HepG2 (cell line): Measurements from ENCODE around the gene IQUB. TPM values are rescaled to one million over a fixed set of nuclear protein-coding genes. Genes with fewer than 3 reads are reported as not detected.

Experiments used
- ATAC-seq: fragments of 200-7000 bp; cut with Tn5 transposase; 3 replicates; pipeline ENCODE4 v1.9.1; 2020; ENCODE audit warnings: mild to moderate bottlenecking, moderate library complexity
- BruUV-seq: library from RNA; stranded (reverse); fragments of 400-500 nt; replicated peaks from 2 replicates; lab custom pipeline; 2021; lab: Mats Ljungman, UMichigan
- CTCF ChIA-PET: fragments of 300-600 bp; formaldehyde crosslinking; extraction: SDS; loops from one replicate; lab custom pipeline; 2021; ENCODE audit warnings: low total read pairs, inconsistent platforms, low intra/inter-chr PET ratio; lab: Yijun Ruan, JAX
- POLR2A ChIA-PET: fragments of 350-600 bp; sonication (Branson Sonifier 250); formaldehyde crosslinking; loops from one replicate; lab custom pipeline; 2020; ENCODE audit warnings: antibody characterized with exemption, inconsistent platforms; lab: Yijun Ruan, JAX
- DNase-seq: peaks from one replicate; pipeline ENCODE4 v3.0.0-alpha.2; 2015; ENCODE audit warnings: low spot score
- FAIRE-seq: peaks from 3 replicates; lab custom pipeline; 2011; peaks lifted over from hg19 to GRCh38; lab: Jason Lieb, UNC
- H2AFZ ChIP-seq: one replicate; pipeline ENCODE4 v1.6.1; 2011; ENCODE audit warnings: low read length, inconsistent platforms
- H3K27ac ChIP-seq: fragments of 300-600 bp; 3 replicates; pipeline ENCODE4 v1.8.0; 2011; ENCODE audit warnings: mixed run types, mild to moderate bottlenecking, mixed read lengths, low read length, inconsistent platforms; ENCODE audit not compliant: insufficient read depth; ENCODE audit errors: extremely low read length
- H3K27me3 ChIP-seq, 2 experiments: fragments of 200-600 bp in 1 of 2; 2 replicates in 1 of 2; 3 replicates in 1 of 2; pipeline versions ENCODE4 v1.6.0 to v1.8.0; 2011; ENCODE audit warnings: low read length in 2 of 2, mild to moderate bottlenecking in 2 of 2, moderate library complexity in 2 of 2, inconsistent platforms in 1 of 2; ENCODE audit not compliant: insufficient read depth in 2 of 2, control insufficient read depth in 1 of 2
- H3K36me3 ChIP-seq, 2 experiments: fragments of 200-600 bp in 1 of 2; replicated peaks in 1 of 2; 2 replicates in 1 of 2; 3 replicates in 1 of 2; pipeline versions ENCODE4 v1.5.1 to v1.8.0; 2011; ENCODE audit warnings: low read length in 2 of 2, inconsistent platforms in 1 of 2; ENCODE audit not compliant: insufficient read depth in 2 of 2, control insufficient read depth in 1 of 2
- H3K4me1 ChIP-seq: 2 replicates; pipeline ENCODE4 v1.5.1; 2012; ENCODE audit warnings: low read length, inconsistent platforms; ENCODE audit not compliant: insufficient read depth
- H3K4me2 ChIP-seq: 2 replicates; pipeline ENCODE4 v1.6.0; 2011; ENCODE audit warnings: low read depth, low read length, inconsistent platforms
- H3K4me3 ChIP-seq, 3 experiments: fragments of 200-600 bp in 1 of 3; sonication (generic), shearing (Covaris generic) in 1 of 3; replicated peaks in 1 of 3; 2 replicates each; pipeline ENCODE4 v1.5.1; 2011 to 2016; ENCODE audit warnings: low read length in 3 of 3, inconsistent platforms in 2 of 3, low read depth in 2 of 3, mild to moderate bottlenecking in 2 of 3, control low read depth in 1 of 3, mixed read lengths in 1 of 3; ENCODE audit not compliant: insufficient read depth in 1 of 3
- H3K79me2 ChIP-seq: one replicate; pipeline ENCODE4 v1.6.1; 2011; ENCODE audit warnings: low read length, inconsistent platforms; ENCODE audit not compliant: insufficient read depth
- H3K9ac ChIP-seq: 2 replicates; pipeline ENCODE4 v1.6.0; 2011; ENCODE audit warnings: mild to moderate bottlenecking, low read depth, low read length, inconsistent platforms; ENCODE audit not compliant: insufficient read depth
- H3K9me3 ChIP-seq: 2 replicates; pipeline ENCODE4 v1.5.1; 2012; ENCODE audit warnings: mild to moderate bottlenecking, low read length
- H4K20me1 ChIP-seq: 2 replicates; pipeline ENCODE4 v1.6.0; 2011; ENCODE audit warnings: inconsistent platforms, mild to moderate bottlenecking, low read length, moderate library complexity; ENCODE audit not compliant: insufficient read depth
- CBX2 ChIP-seq, 2 experiments: fragments of 200-600 bp in 1 of 2; sonication (generic); formaldehyde crosslinking in 1 of 2; IDR thresholded peaks; 2 replicates each; pipeline versions ENCODE4 v1.7.0 to v1.8.1; 2018 to 2022; ENCODE audit warnings: low read depth in 2 of 2, low read length in 1 of 2, mild to moderate bottlenecking in 1 of 2, missing genetic modification reagents in 1 of 2
- CHD2 ChIP-seq: IDR thresholded peaks from 2 replicates; pipeline ENCODE4 v1.6.1; 2011; ENCODE audit warnings: low read depth, low read length, improper control_type of control experiment
- KDM4B ChIP-seq: sonication (generic); formaldehyde crosslinking; IDR thresholded peaks from 2 replicates; pipeline ENCODE4 v1.4.0; 2020; ENCODE audit warnings: missing genetic modification reagents
- MAF1 ChIP-seq: sonication (generic); formaldehyde crosslinking; IDR thresholded peaks from 2 replicates; pipeline ENCODE4 v1.5.0; 2020; ENCODE audit warnings: missing genetic modification reagents, borderline replicate concordance
- MED1 ChIP-seq: sonication (generic); formaldehyde crosslinking; IDR thresholded peaks from 2 replicates; pipeline ENCODE4 v1.4.0; 2020; ENCODE audit warnings: missing genetic modification reagents
- NBN ChIP-seq: fragments of 450-650 bp; conservative IDR thresholded peaks from 2 replicates; pipeline ENCODE4 v1.6.1; 2017
- PRDM15 ChIP-seq: sonication (generic); formaldehyde crosslinking; IDR thresholded peaks from 2 replicates; pipeline ENCODE4 v1.4.0; 2020; ENCODE audit warnings: missing genetic modification reagents
- SP4 ChIP-seq: sonication (generic); formaldehyde crosslinking; IDR thresholded peaks from 2 replicates; pipeline ENCODE4 v1.8.1; 2023; ENCODE audit warnings: mild to moderate bottlenecking, missing genetic modification reagents
- SPEN ChIP-seq: sonication (generic); formaldehyde crosslinking; IDR thresholded peaks from 2 replicates; pipeline ENCODE4 v1.5.1; 2020; ENCODE audit warnings: low read depth, mild to moderate bottlenecking, missing genetic modification reagents
- THYN1 ChIP-seq: sonication (generic); formaldehyde crosslinking; IDR thresholded peaks from 2 replicates; pipeline ENCODE4 v1.8.1; 2023; ENCODE audit warnings: low read depth, mild to moderate bottlenecking, moderate library complexity, missing genetic modification reagents, borderline replicate concordance
- ZNF224 ChIP-seq: sonication (generic); formaldehyde crosslinking; IDR thresholded peaks from 2 replicates; pipeline ENCODE4 v1.5.0; 2020; ENCODE audit warnings: mild to moderate bottlenecking, missing genetic modification reagents
- ZNF235 ChIP-seq: sonication (generic); formaldehyde crosslinking; IDR thresholded peaks from 2 replicates; pipeline ENCODE4 v1.8.1; 2023; ENCODE audit warnings: mild to moderate bottlenecking, missing genetic modification reagents, borderline replicate concordance
- ZNF382 ChIP-seq: sonication (generic); formaldehyde crosslinking; IDR thresholded peaks from 2 replicates; pipeline ENCODE4 v1.5.0; 2020; ENCODE audit warnings: missing genetic modification reagents, mild to moderate bottlenecking, borderline replicate concordance
- ZNF768 ChIP-seq: sonication (generic); formaldehyde crosslinking; IDR thresholded peaks from 2 replicates; pipeline ENCODE4 v1.4.0; 2020; ENCODE audit warnings: missing genetic modification reagents
- WGBS: methylation state at CpG from one replicate; pipeline ENCODE4 v1.1.6; 2017; ENCODE audit warnings: low lambda C conversion rate; 5-methylcytosine and 5-hydroxymethylcytosine counted together
- in situ Hi-C: cut with HindIII; loops from 2 replicates; pipeline ENCODE4 v1.10.0; 2017; ENCODE audit warnings: low pct_unique_long_range_greater_than_20kb; ENCODE audit not compliant: extremely low pct_ligation_motif_present
- intact Hi-C: fragments of 100-400 bp; cut with micrococcal nuclease; formaldehyde crosslinking; loops from one replicate; pipeline ENCODE4 v1.10.0; 2022; ENCODE audit not compliant: unreplicated experiment
- polyA plus RNA-seq, 8 experiments: library from polyadenylated mRNA; depleted of rRNA in 3 of 8; stranded (reverse) in 7 of 8; unstranded in 1 of 8; fragments of >200 nt; fragmentation: Illumina TruSeq in 4 of 8; extraction: Trizol in 4 of 8; gene quantifications; 2 replicates each; pipeline versions ENCODE4 v1.2.1 to v1.2.3, GENCODE V29; 2011 to 2016; ENCODE audit warnings: low read depth in 4 of 8, missing spikeins in 1 of 8, mixed read lengths in 1 of 8; ENCODE audit not compliant: insufficient read depth in 1 of 8
- total RNA-seq, 5 experiments: library from RNA; depleted of rRNA; stranded (reverse); fragments of >200 nt; fragmentation: Illumina TruSeq; extraction: Trizol; gene quantifications; 2 replicates each; pipeline ENCODE4 v1.2.3, GENCODE V29; 2016; ENCODE audit warnings: low read depth in 1 of 5

IQUB gene
- total and polyA plus RNA-seq, 2 of the 13 experiments (the other 11 are each of a cell fraction or from before 2014, with no cell fraction given): 0.07 TPM; not detected in 1

DNA sequence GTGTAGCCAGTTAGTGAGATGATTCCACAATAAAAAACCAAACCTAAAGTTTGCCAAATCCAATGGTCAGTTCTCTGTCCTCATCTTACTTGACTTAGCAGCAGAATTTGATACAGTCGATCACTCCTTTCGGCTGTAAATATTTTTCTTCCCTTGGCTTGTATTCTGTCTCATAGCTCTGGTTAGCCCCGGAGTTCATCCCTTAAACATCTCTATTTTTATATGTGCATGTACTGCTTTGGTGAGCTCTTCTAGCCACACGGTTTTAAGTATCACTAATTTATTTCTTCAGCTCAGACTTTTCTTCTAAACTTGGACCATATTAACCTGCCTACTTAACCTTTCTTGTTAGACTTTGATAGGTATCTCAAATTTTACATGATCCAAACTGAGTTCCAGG, 49.4 kb upstream of the IQUB start:
- ChIA-PET CTCF (no interaction called here), POLR2A (no interaction called here)
- no peak for FAIRE-seq
- no peaks in the 10 kb centered on the region for H3K4me1 ChIP-seq
- TF ChIP-seq THYN1 (CRISPR knock-in tag) (no peak), CHD2 (no peak), SP4 (CRISPR knock-in tag) (no peak), MAF1 (no peak), KDM4B (CRISPR knock-in tag) (no peak), ZNF382 (CRISPR knock-in tag) (no peak), ZNF235 (CRISPR knock-in tag) (no peak), PRDM15 (CRISPR knock-in tag) (no peak), CBX2 (IDR thresholded peaks at IDR 0.05; ENCODE audit: low read depth, low read length) (no peak), CBX2 (CRISPR knock-in tag; IDR thresholded peaks at IDR 0.05; ENCODE audit: low read depth) (no peak), MED1 (CRISPR knock-in tag) (no peak), NBN (no peak), ZNF224 (CRISPR knock-in tag) (no peak), SPEN (CRISPR knock-in tag) (no peak), ZNF768 (CRISPR knock-in tag) (no peak)
- H3K9ac ChIP-seq: no peak overlapping the region
- H3K4me2 ChIP-seq: no peak overlapping the region
- intact Hi-C loops: no loop called here
- H3K36me3 ChIP-seq: no peaks in the 10 kb centered on the region
- no peak overlapping the region for H2AFZ ChIP-seq
- H3K27me3 ChIP-seq: no peaks in the 10 kb centered on the region
- H3K27ac ChIP-seq: no peak overlapping the region
- no TSS peak for BruUV-seq
- H3K9me3 ChIP-seq: no peaks in the 10 kb centered on the region
- no peak for ATAC-seq
- no peaks in the 10 kb centered on the region for H4K20me1 ChIP-seq
- H3K4me3 ChIP-seq: no peak overlapping the region
- in situ Hi-C loops: no loop called here
- H3K79me2 ChIP-seq: no peaks in the 10 kb centered on the region
- 3% methylated on average over 4 of the region's 4 CpGs for WGBS
- DNase-seq: no peak
